ENCODE measurements around the gene LDLRAD1.

GRCh38 chr1:53963460-53963859 is 54.5 kb downstream of the LDLRAD1 start:
- TF ChIP-seq CTCF (IDR thresholded peaks at IDR 0.05; ENCODE audit: borderline replicate concordance, extremely low read depth, low read length, poor library complexity, severe bottlenecking), result no peak
- no peak for TF ChIP-seq EZH2 (IDR thresholded peaks at IDR 0.05; ENCODE audit: borderline replicate concordance, low read depth, low read length, severe bottlenecking)

Data from DND-41 (cell line).